ENCODE measurements around the gene SLC1A3. TPM values are rescaled to one million over a fixed set of nuclear protein-coding genes. Genes with fewer than 3 reads are reported as not detected.

SLC1A3 gene
- total and polyA plus RNA-seq, 2 of the 4 experiments (the other 2 are of a cell fraction), result 0.27 to 1.3 TPM

GRCh38 chr5:36646100-36646499, 39.7 kb downstream of the SLC1A3 start:
- no peak for ATAC-seq (ENCODE audit: low read depth)
- BruUV-seq (replicated peaks), result no TSS peak
- dilution Hi-C loops (cut with HindIII; ENCODE audit: low sequenced_read_pairs, unreplicated experiment), result no loop called here

More at GRCh38 chr5:36646100-36646499, 39.7 kb downstream of the SLC1A3 start:
- H3K79me1 ChIP-seq (ENCODE audit: low read depth in 1 of 2, low read length in 2 of 2), result no peaks in the 10 kb centered on the region
- no peak overlapping the region for H4K5ac ChIP-seq (ENCODE audit: low read depth, low read length)
- no peak overlapping the region for H3K14ac ChIP-seq (replicated peaks; ENCODE audit: low read depth, low read length)
- no peak overlapping the region for H3K18ac ChIP-seq (ENCODE audit: low read depth, low read length)
- H3K4me2 ChIP-seq (ENCODE audit: low read depth, low read length), result no peak overlapping the region
- no peaks in the 10 kb centered on the region; the same call in 1 of the 2 replicates for H3K27me3 ChIP-seq (ENCODE audit: control insufficient read depth, insufficient read depth, low read length)
- no peak overlapping the region for H2AK9ac ChIP-seq (replicated peaks; ENCODE audit: low read depth, low read length, poor library complexity)
- no peaks in the 10 kb centered on the region for H4K20me1 ChIP-seq (ENCODE audit: insufficient read depth, low read length)
- H4K91ac ChIP-seq (ENCODE audit: insufficient read depth, low read depth, low read length), result no peak overlapping the region
- no peak overlapping the region for H2BK5ac ChIP-seq (ENCODE audit: low read depth, low read length, poor library complexity, severe bottlenecking)
- no peak overlapping the region for H2BK20ac ChIP-seq (ENCODE audit: low read depth, low read length)
- no peak overlapping the region for H2BK15ac ChIP-seq (ENCODE audit: low read depth, low read length)
- DNase-seq, result no peak
- no peak overlapping the region for H2BK120ac ChIP-seq (ENCODE audit: low read depth, low read length)
- H3K9me3 ChIP-seq (ENCODE audit: control insufficient read depth, insufficient read depth, low read length), result no peaks in the 10 kb centered on the region
- no peak overlapping the region for H2AK5ac ChIP-seq (ENCODE audit: low read depth, low read length)
- H3K23ac ChIP-seq (ENCODE audit: low read depth, low read length), result no peak overlapping the region
- no peak overlapping the region for H3K56ac ChIP-seq (ENCODE audit: extremely low read depth, insufficient read depth, low read length)
- H3K4me1 ChIP-seq (ENCODE audit: control insufficient read depth, insufficient read depth, low read length), result 0 out of 2 replicates have a peak, but pooled peaks cover 2% of the 10 kb centered on the region
- CTCF ChIA-PET, result no interaction called here
- POLR2A ChIA-PET (ENCODE audit: unreplicated experiment), result no interaction called here
- H3K4ac ChIP-seq (ENCODE audit: low read depth, low read length), result no peak overlapping the region
- H2AFZ ChIP-seq (replicated peaks; ENCODE audit: low read length, poor library complexity), result no peak overlapping the region
- no peak overlapping the region for H3K4me3 ChIP-seq (ENCODE audit: insufficient read depth, low read depth, low read length)
- H4K8ac ChIP-seq (ENCODE audit: low read depth in 2 of 2, low read length in 2 of 2), result no peak overlapping the region
- no peak overlapping the region for H3K9ac ChIP-seq (ENCODE audit: low read depth, low read length)
- no peak overlapping the region for H3K27ac ChIP-seq (ENCODE audit: insufficient read depth, low read length)
- no peaks in the 10 kb centered on the region for H3K36me3 ChIP-seq (ENCODE audit: control insufficient read depth, insufficient read depth, low read length)
- intact Hi-C loops (cut with micrococcal nuclease), result no loop called here
- in situ Hi-C loops (cut with MboI; ENCODE audit: low sequenced_read_pairs), result no loop called here
- no CpG with 5 or more reads among the region's 3 CpGs for WGBS, 2 experiments (ENCODE audit: extremely low coverage in 2 of 2, insufficient read length in 1 of 2)
- no peaks in the 10 kb centered on the region for H3K9me1 ChIP-seq (ENCODE audit: insufficient read depth, low read length)
- no peak for TF ChIP-seq CHD1 (IDR thresholded peaks at IDR 0.05; ENCODE audit: low read depth, low read length)
- no peak for TF ChIP-seq MXI1 (IDR thresholded peaks at IDR 0.05; ENCODE audit: borderline replicate concordance, low read depth, low read length)
- no peak for TF ChIP-seq ELK1 (IDR thresholded peaks at IDR 0.05; ENCODE audit: borderline replicate concordance, low read depth, low read length)
- no peak for TF ChIP-seq USF2 (IDR thresholded peaks at IDR 0.05; ENCODE audit: low read depth, low read length)
- TF ChIP-seq RFX5 (IDR thresholded peaks at IDR 0.05; ENCODE audit: low read depth, low read length), result no peak
- TF ChIP-seq BHLHE40 (IDR thresholded peaks at IDR 0.05; ENCODE audit: low read depth, low read length), result no peak
- TF ChIP-seq FOS (IDR thresholded peaks at IDR 0.05; ENCODE audit: low read depth, low read length), result no peak
- TF ChIP-seq SMC3 (IDR thresholded peaks at IDR 0.05; ENCODE audit: low read depth, low read length), result no peak
- no peak for TF ChIP-seq POLR2A (IDR thresholded peaks at IDR 0.05; ENCODE audit: low read depth, low read length)
- no peak for TF ChIP-seq NFE2L2 (IDR thresholded peaks at IDR 0.05; ENCODE audit: low read depth, low read length)
- no peak for TF ChIP-seq RCOR1 (IDR thresholded peaks at IDR 0.05; ENCODE audit: insufficient replicate concordance, low read length)
- TF ChIP-seq CEBPB (IDR thresholded peaks at IDR 0.05; ENCODE audit: low read depth, low read length), result no peak
- no peak for TF ChIP-seq MAFK (IDR thresholded peaks at IDR 0.05; ENCODE audit: low read depth, low read length)
- no peak for TF ChIP-seq RAD21 (IDR thresholded peaks at IDR 0.05; ENCODE audit: low read length)
- TF ChIP-seq MAZ (IDR thresholded peaks at IDR 0.05; ENCODE audit: borderline replicate concordance, low read depth, low read length), result no peak
